GM23338 (cell line): ENCODE measurements around the gene OSER1. TPM values are rescaled to one million over a fixed set of nuclear protein-coding genes. Genes with fewer than 3 reads are reported as not detected.

ENCODE experiments used
- ATAC-seq: fragments of 200-7000 bp; cut with Tn5 transposase; 3 replicates; pipeline ENCODE4 v1.9.1; 2020
- DNase-seq: peaks from one replicate; pipeline ENCODE4 v3.0.0-alpha.2; 2015; ENCODE audit warnings: low spot score
- H2AFZ ChIP-seq: fragments of 200-600 bp; sonication (generic); 2 replicates; pipeline ENCODE4 v1.8.0; 2016; ENCODE audit warnings: antibody characterized with exemption, mild to moderate bottlenecking, moderate library complexity
- H3F3A ChIP-seq: fragments of 200-600 bp; sonication (generic); replicated peaks from 2 replicates; pipeline ENCODE4 v1.8.0; 2017; ENCODE audit warnings: antibody characterized with exemption, mixed run types, low read depth
- H3K27ac ChIP-seq: fragments of 200-600 bp; sonication (generic); 2 replicates; pipeline ENCODE4 v1.6.1; 2016; ENCODE audit warnings: low read depth
- H3K27me3 ChIP-seq: fragments of 200-600 bp; sonication (generic); 2 replicates; pipeline ENCODE4 v1.8.0; 2016; ENCODE audit warnings: mild to moderate bottlenecking, mixed run types, moderate library complexity; ENCODE audit not compliant: insufficient read depth
- H3K36me3 ChIP-seq: fragments of 200-600 bp; sonication (generic); 2 replicates; pipeline ENCODE4 v1.8.0; 2016; ENCODE audit warnings: mild to moderate bottlenecking; ENCODE audit not compliant: insufficient read depth
- H3K4me1 ChIP-seq: fragments of 200-600 bp; sonication (generic); 2 replicates; pipeline ENCODE4 v1.8.0; 2016; ENCODE audit warnings: mild to moderate bottlenecking, moderate library complexity; ENCODE audit not compliant: insufficient read depth
- H3K4me2 ChIP-seq: fragments of 200-600 bp; sonication (generic); 2 replicates; pipeline ENCODE4 v1.7.1; 2017; ENCODE audit warnings: mixed run types
- H3K4me3 ChIP-seq: fragments of 200-600 bp; sonication (generic); 2 replicates; pipeline ENCODE4 v1.6.1; 2016; ENCODE audit warnings: mixed run types
- H3K79me2 ChIP-seq: fragments of 200-600 bp; sonication (generic); replicated peaks from 2 replicates; pipeline ENCODE4 v1.8.0; 2017; ENCODE audit warnings: mild to moderate bottlenecking; ENCODE audit not compliant: insufficient read depth
- H3K9me2 ChIP-seq: fragments of 200-600 bp; sonication (generic); 2 replicates; pipeline ENCODE4 v1.8.0; 2017; ENCODE audit not compliant: insufficient read depth
- H4K20me1 ChIP-seq: fragments of 200-600 bp; sonication (generic); replicated peaks from 2 replicates; pipeline ENCODE4 v1.8.0; 2017; ENCODE audit warnings: mild to moderate bottlenecking; ENCODE audit not compliant: insufficient read depth
- H3K27ac Mint-ChIP-seq: 2 replicates; pipeline ENCODE4 v1.8.0; 2020; ENCODE audit warnings: inconsistent platforms, mild to moderate bottlenecking, moderate library complexity, mixed read lengths
- H3K27me3 Mint-ChIP-seq: 3 replicates; pipeline ENCODE4 v1.8.0; 2022; ENCODE audit warnings: low read depth, mild to moderate bottlenecking, moderate library complexity, mixed read lengths, inconsistent platforms; ENCODE audit not compliant: insufficient read depth, poor library complexity
- H3K36me3 Mint-ChIP-seq: 3 replicates; pipeline ENCODE4 v1.8.0; 2021; ENCODE audit warnings: low read depth, mild to moderate bottlenecking, inconsistent platforms, moderate library complexity, mixed read lengths
- H3K4me1 Mint-ChIP-seq: 3 replicates; pipeline ENCODE4 v1.8.0; 2020; ENCODE audit warnings: mild to moderate bottlenecking, inconsistent platforms, mixed read lengths
- H3K4me3 Mint-ChIP-seq: 3 replicates; pipeline ENCODE4 v1.8.0; 2021; ENCODE audit warnings: moderate library complexity, mild to moderate bottlenecking, inconsistent platforms, mixed read lengths
- H3K9me3 Mint-ChIP-seq: 3 replicates; pipeline ENCODE4 v1.8.0; 2020; ENCODE audit warnings: moderate library complexity, mild to moderate bottlenecking, inconsistent platforms, mixed read lengths
- CREB1 ChIP-seq: fragments of 250-450 bp; sonication (Bioruptor Pico); IDR thresholded peaks from 2 replicates; pipeline ENCODE4 v1.5.0; 2020; ENCODE audit warnings: low read depth, mild to moderate bottlenecking, moderate library complexity
- CTCF ChIP-seq, 2 experiments: fragments of 200-600 bp in 1 of 2; sonication (generic) in 1 of 2; conservative IDR thresholded peaks; 2 replicates each; pipeline versions ENCODE4 v1.5.1 to v1.6.1; 2016 to 2017; ENCODE audit warnings: antibody characterized with exemption in 2 of 2, low read depth in 2 of 2, mild to moderate bottlenecking in 2 of 2, moderate library complexity in 1 of 2
- ETS1 ChIP-seq: IDR thresholded peaks from 2 replicates; pipeline ENCODE4 v1.6.1; 2016; ENCODE audit warnings: antibody characterized with exemption
- POLR2AphosphoS5 ChIP-seq: IDR thresholded peaks from 2 replicates; pipeline ENCODE4 v1.6.1; 2016; ENCODE audit warnings: antibody characterized with exemption, low read depth
- STAT1 ChIP-seq: IDR thresholded peaks from one replicate; pipeline ENCODE4 v1.6.1; 2016; ENCODE audit warnings: antibody characterized with exemption; ENCODE audit not compliant: unreplicated experiment
- ZNF462 ChIP-seq: fragments of 250-450 bp; sonication (Bioruptor Pico); IDR thresholded peaks from 2 replicates; pipeline ENCODE4 v1.5.0; 2020; ENCODE audit warnings: mild to moderate bottlenecking, moderate library complexity
- long read RNA-seq: library from polyadenylated mRNA; unstranded; transcript quantifications from one replicate; pipeline ENCODE4 v2.0.0, GENCODE V29; 2020; ENCODE audit not compliant: unreplicated experiment
- polyA plus RNA-seq: library from polyadenylated mRNA; unstranded; fragments of >200 nt; fragmentation: Nextera tagmentation; extraction: Ambion mirVana; gene quantifications from 2 replicates; pipeline ENCODE4 v1.2.1, GENCODE V29; 2016
- total RNA-seq: library from RNA; depleted of rRNA; stranded (reverse); fragments of >200 nt; shearing (Covaris generic); gene quantifications from 2 replicates; pipeline ENCODE4 v1.2.3, GENCODE V29; 2014; rRNA removed

Gene OSER1
- total RNA-seq (31.1 and 32.4 TPM in 2 replicates), polyA plus RNA-seq (22.1 and 25.2 TPM in 2 replicates)
- long read RNA-seq, transcript OSER1-201 (4 exons, 1,572 nt), result major isoform, 48 of 55 reads
- long read RNA-seq, partial matches to known transcripts, result 1 of 55 reads
- long read RNA-seq, other reads (novel, unspliced or antisense), result 5 of 55 reads

GRCh38 chr20:44210406-44211176 lies at the start of gene OSER1:
TSS of gene OSER1 (minus strand) at chr20:44210771. CDS start at chr20:44206957, 3,814 bp downstream.
- H4K20me1 ChIP-seq, result peaks cover 21% of the 10 kb centered on the region
- no peaks in the 10 kb centered on the region for H3K27me3 ChIP-seq
- Mint-ChIP-seq H3K27me3 (peaks cover 16% of the 10 kb centered on the region), H3K4me1 (peaks cover 36% of the 10 kb centered on the region; the same call in 2 of the 3 replicates), H3K27ac (peak within 1 kb of the TSS; percentile 99), H3K4me3 (peak within 1 kb of the TSS; percentile 98), H3K9me3 (no peaks in the 10 kb centered on the region; the same call in 2 of the 3 replicates), H3K36me3 (peaks cover 7% of the 10 kb centered on the region)
- peak within 1 kb of the TSS; percentile 98 for H3K27ac ChIP-seq
- H3K4me3 ChIP-seq, result peak within 1 kb of the TSS; percentile 92
- H3F3A ChIP-seq, result no peaks in the 10 kb centered on the region
- H3K79me2 ChIP-seq, result peaks cover 54% of the 10 kb centered on the region
- H3K36me3 ChIP-seq, result peaks cover 7% of the 10 kb centered on the region; the same call in 1 of the 2 replicates
- peak within 1 kb of the TSS; percentile 86 for H3K4me2 ChIP-seq
- ATAC-seq, result peak; percentile 87
- 0 out of 2 replicates have a peak within 1 kb of the TSS, but pooled peaks have one; percentile 5 for H2AFZ ChIP-seq
- H3K4me1 ChIP-seq, result peaks cover 15% of the 10 kb centered on the region
- DNase-seq, result peak; percentile 98
- H3K9me2 ChIP-seq, result no peaks in the 10 kb centered on the region
- TF ChIP-seq ETS1 (peak; percentile 53), ZNF462 (CRISPR knock-in tag) (no peak), STAT1 (no peak), CTCF (conservative IDR thresholded peaks at IDR 0.05; ENCODE audit: low read depth in 2 of 2) (no peak), CREB1 (peak; percentile 92), POLR2AphosphoS5 (peak; percentile 79)
